IPS DF 19.7 (cell line): ENCODE measurements around the gene FBRS.

Experiments
- DNase-seq: peaks from one replicate; pipeline ENCODE4 v3.0.0-alpha.2; 2013; ENCODE audit warnings: low read depth, low spot score

Gene FBRS

GRCh38 chr16:30644334-30644830 lies 13.8 kb upstream of the FBRS start:
- DNase-seq = no peak

GRCh38 chr16:30645727-30646126 lies 12.5 kb upstream of the FBRS start:
- DNase-seq = no peak

- DNase-seq = no peak
These were observed 11.0 kb upstream of the FBRS start for GRCh38 chr16:30647274-30647571.

- no peak for DNase-seq
These were observed 8.4 kb upstream of the FBRS start for GRCh38 chr16:30649725-30650368.

- DNase-seq = peak; percentile 97
These were observed 7.7 kb upstream of the FBRS start, which contains the start of gene PRR14 for GRCh38 chr16:30650369-30651123. Gene PRR14 (plus strand): TSS chr16:30650960. CDS start chr16:30651646, 686 bp downstream.

GRCh38 chr16:30651124-30652004 lies 6.9 kb upstream of the FBRS start:
- DNase-seq = no peak

GRCh38 chr16:30652005-30652296 lies 6.3 kb upstream of the FBRS start:
- DNase-seq = no peak

GRCh38 chr16:30652718-30653117 lies 5.5 kb upstream of the FBRS start:
- DNase-seq = no peak

GRCh38 chr16:30654856-30655255 lies 3.4 kb upstream of the FBRS start:
- no peak for DNase-seq

- DNase-seq = no peak
These were observed 2.4 kb upstream of the FBRS start for GRCh38 chr16:30655815-30656347.

GRCh38 chr16:30656388-30656787 lies 1.8 kb upstream of the FBRS start:
- DNase-seq = no peak

- DNase-seq = no peak
These were observed 1.0 kb upstream of the FBRS start for GRCh38 chr16:30656974-30657865.

GRCh38 chr16:30658731-30659506 lies 688 bp downstream of the FBRS start:
- DNase-seq = peak; percentile 56

GRCh38 chr16:30659507-30660423 lies 1.5 kb downstream of the FBRS start:
- DNase-seq = no peak

GRCh38 chr16:30660424-30661261 lies 2.4 kb downstream of the FBRS start:
- no peak for DNase-seq

GRCh38 chr16:30662449-30662848 lies 4.2 kb downstream of the FBRS start:
- no peak for DNase-seq

- no peak for DNase-seq
These were observed 4.8 kb downstream of the FBRS start for GRCh38 chr16:30663038-30663437.

- DNase-seq = no peak
These were observed 5.6 kb downstream of the FBRS start for GRCh38 chr16:30663820-30664219.
